Cardiac atrium fibroblast (primary cell): ENCODE measurements around the gene SPIB. TPM values are rescaled to one million over a fixed set of nuclear protein-coding genes. Genes with fewer than 3 reads are reported as not detected.

Experiments
- total RNA-seq: library from RNA; depleted of rRNA; stranded (reverse); fragments of >200 nt; gene quantifications from 2 replicates; pipeline ENCODE4 v1.2.3, GENCODE V29; 2015

Gene SPIB
- total RNA-seq = not detected in 2 replicates

GRCh38 chr19:50418176-50419021 is at the start of gene SPIB:
Gene SPIB, plus strand, starts transcription at chr19:50418938. Its CDS starts 25 bp downstream, at chr19:50418963.

GRCh38 chr19:50376166-50377050 is 42.3 kb upstream of the SPIB start, which contains the start of gene NR1H2:
Gene NR1H2, plus strand, starts transcription at chr19:50376457. Its CDS starts 1,149 bp downstream, at chr19:50377606.

GRCh38 chr19:50383852-50384684 is 34.7 kb upstream of the SPIB start, which contains the start of gene POLD1:
Gene POLD1, plus strand, starts transcription at chr19:50384347. Its CDS starts 14,505 bp downstream, at chr19:50398852.

GRCh38 chr19:50432221-50433028 is 13.7 kb downstream of the SPIB start, which contains the start of gene MYBPC2:
Gene MYBPC2, plus strand, starts transcription at chr19:50432892. Its CDS starts 62 bp downstream, at chr19:50432954.

GRCh38 chr19:50476224-50476906 is 57.6 kb downstream of the SPIB start, which contains the start of the genes EMC10 and GARIN5A:
Gene EMC10, plus strand, starts transcription at chr19:50476507. Its CDS starts 38 bp downstream, at chr19:50476545.
Gene GARIN5A, minus strand, starts transcription at chr19:50476848. Its CDS starts 460 bp downstream, at chr19:50476388.

Other genes with a start within 250 kb of the SPIB start
- gene MYH14, start 215.3 kb upstream of the SPIB start, total RNA-seq = 0.49 TPM in 1 of 2 replicates, not detected in the other
- 0.16 and 0.90 TPM in 2 replicates for gene KCNC3, start 89.6 kb upstream of the SPIB start, total RNA-seq
- 0.16 TPM in 1 of 2 replicates, not detected in the other for gene NAPSA, start 53.3 kb upstream of the SPIB start, total RNA-seq
- 88.1 and 95.9 TPM in 2 replicates for gene NR1H2, start 42.5 kb upstream of the SPIB start, total RNA-seq
- 15.9 and 18.2 TPM in 2 replicates for gene POLD1, start 34.6 kb upstream of the SPIB start, total RNA-seq
- not detected in 2 replicates for gene MYBPC2, start 14.0 kb downstream of the SPIB start, total RNA-seq
- 110 and 144 TPM in 2 replicates for gene EMC10, start 57.6 kb downstream of the SPIB start, total RNA-seq
- not detected in 2 replicates for gene GARIN5A, start 57.9 kb downstream of the SPIB start, total RNA-seq
- 46.0 and 67.9 TPM in 2 replicates for gene JOSD2, start 92.3 kb downstream of the SPIB start, total RNA-seq
- gene ASPDH, start 95.0 kb downstream of the SPIB start, total RNA-seq = not detected in 2 replicates
- gene LRRC4B, start 149.5 kb downstream of the SPIB start, total RNA-seq = under 0.01 and 0.18 TPM in 2 replicates
- gene SYT3, start 220.9 kb downstream of the SPIB start, total RNA-seq = 0.16 TPM in 1 of 2 replicates, not detected in the other
- not detected in 2 replicates for gene C19orf81, start 230.5 kb downstream of the SPIB start, total RNA-seq